Measurements from ENCODE around the gene TRIO. TPM values are rescaled to one million over a fixed set of nuclear protein-coding genes. Genes with fewer than 3 reads are reported as not detected.
"Not testable (repeated sequence)": the region's sequence is repeated elsewhere in the genome, so short reads cannot be mapped to it uniquely, and the experiment has no call there.

TRIO gene
- total RNA-seq, 4 donors from 2014 or later = 290 to 370 (median 346) TPM

DNA sequence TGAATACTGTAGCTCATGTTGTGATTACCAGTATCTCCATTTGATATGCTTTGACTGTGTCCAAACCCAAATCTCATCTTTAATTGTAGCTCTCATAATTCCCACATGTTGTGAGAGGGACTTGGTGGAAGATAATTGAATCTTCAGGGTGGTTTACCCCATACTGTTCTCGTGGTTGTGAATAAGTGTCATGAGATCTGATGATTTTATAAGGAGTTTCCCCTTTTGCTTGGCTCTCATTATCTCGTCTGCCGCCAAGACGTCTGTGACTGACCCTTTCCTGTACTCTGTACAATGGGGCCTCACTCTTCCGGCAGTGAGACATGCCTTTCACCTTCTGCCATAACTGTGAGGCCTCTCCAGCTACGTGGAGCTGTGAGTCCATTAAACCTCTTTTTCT is 59.3 kb downstream of the TRIO start:
- Histone ChIP-seq H3K4me1 (peaks cover 0 to 59% (median 28%) of the 10 kb centered on the region in 4 donors), H3K36me3 (no peaks in the 10 kb centered on the region), H3K4me3 (no peak overlapping the region), H3K27ac (peak overlapping the region in 1 of 4 donors; percentile 23), H3K27me3 (no peaks in the 10 kb centered on the region), H3K9me3 (no peaks in the 10 kb centered on the region)
- DNase-seq (ENCODE audit: low spot score in 2 of 2) = no peak
- TF ChIP-seq POLR2A (IDR thresholded peaks at IDR 0.05) = peak in 1 of 2 donors; percentile 13
- TF ChIP-seq EP300 (IDR thresholded peaks at IDR 0.05) = peak in 1 of 2 donors; percentile 45
- TF ChIP-seq, protein P1, sequence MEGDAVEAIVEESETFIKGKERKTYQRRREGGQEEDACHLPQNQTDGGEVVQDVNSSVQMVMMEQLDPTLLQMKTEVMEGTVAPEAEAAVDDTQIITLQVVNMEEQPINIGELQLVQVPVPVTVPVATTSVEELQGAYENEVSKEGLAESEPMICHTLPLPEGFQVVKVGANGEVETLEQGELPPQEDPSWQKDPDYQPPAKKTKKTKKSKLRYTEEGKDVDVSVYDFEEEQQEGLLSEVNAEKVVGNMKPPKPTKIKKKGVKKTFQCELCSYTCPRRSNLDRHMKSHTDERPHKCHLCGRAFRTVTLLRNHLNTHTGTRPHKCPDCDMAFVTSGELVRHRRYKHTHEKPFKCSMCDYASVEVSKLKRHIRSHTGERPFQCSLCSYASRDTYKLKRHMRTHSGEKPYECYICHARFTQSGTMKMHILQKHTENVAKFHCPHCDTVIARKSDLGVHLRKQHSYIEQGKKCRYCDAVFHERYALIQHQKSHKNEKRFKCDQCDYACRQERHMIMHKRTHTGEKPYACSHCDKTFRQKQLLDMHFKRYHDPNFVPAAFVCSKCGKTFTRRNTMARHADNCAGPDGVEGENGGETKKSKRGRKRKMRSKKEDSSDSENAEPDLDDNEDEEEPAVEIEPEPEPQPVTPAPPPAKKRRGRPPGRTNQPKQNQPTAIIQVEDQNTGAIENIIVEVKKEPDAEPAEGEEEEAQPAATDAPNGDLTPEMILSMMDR (IDR thresholded peaks at IDR 0.05) = no peak
- 65 to 71% methylated on average over 6 of the region's 6 CpGs for WGBS, 2 donors

GRCh38 chr5:14204011-14204670 is 61.0 kb downstream of the TRIO start:
- no peak for TF ChIP-seq EP300 (IDR thresholded peaks at IDR 0.05)
- TF ChIP-seq, protein P1 (IDR thresholded peaks at IDR 0.05) = no peak
- TF ChIP-seq POLR2A (IDR thresholded peaks at IDR 0.05) = no peak

DNA sequence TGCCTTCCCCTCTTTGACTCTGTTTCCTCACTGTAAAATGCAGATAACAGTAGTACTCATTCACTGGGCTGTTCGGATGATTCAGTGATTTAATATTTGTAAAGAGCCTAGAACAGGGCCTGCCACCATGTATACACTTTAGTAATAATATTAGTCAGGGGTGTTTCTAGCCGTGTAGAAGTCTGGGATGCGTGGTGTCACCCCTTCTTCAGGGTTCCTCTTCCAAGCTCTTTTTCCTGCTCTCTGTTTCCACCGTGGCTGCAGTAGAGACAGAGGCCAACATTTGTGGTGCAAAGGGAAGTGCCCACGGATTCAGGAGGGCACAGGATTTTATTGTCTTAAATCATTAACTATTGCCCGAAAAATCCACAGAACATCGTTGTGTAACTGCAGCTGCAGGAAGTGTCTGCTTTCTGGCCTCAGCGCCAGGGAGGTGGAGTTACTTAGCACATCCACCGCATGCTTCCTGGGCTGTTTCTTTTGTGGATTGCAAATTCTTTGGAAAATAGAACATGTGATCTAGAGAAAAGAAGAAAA is 61.7 kb downstream of the TRIO start:
- Histone ChIP-seq H3K4me3 (no peak overlapping the region), H3K27me3 (no peaks in the 10 kb centered on the region), H3K9me3 (no peaks in the 10 kb centered on the region), H3K27ac (peak overlapping the region in 3 of 4 donors; percentile 32 to 73 (median 67)), H3K36me3 (no peaks in the 10 kb centered on the region), H3K4me1 (peaks cover 0 to 58% (median 30%) of the 10 kb centered on the region in 4 donors)
- peak in 1 of 2 donors; percentile 72 for TF ChIP-seq EP300 (IDR thresholded peaks at IDR 0.05)
- TF ChIP-seq, protein P1 (IDR thresholded peaks at IDR 0.05) = no peak
- peak in 1 of 2 donors; percentile 57 for DNase-seq (ENCODE audit: low spot score in 2 of 2)
- 22 to 29% methylated on average over 9 of the region's 9 CpGs for WGBS, 2 donors

More at GRCh38 chr5:14204011-14204670, 61.0 kb downstream of the TRIO start:
- Histone ChIP-seq H3K9me3 (no peaks in the 10 kb centered on the region), H3K27ac (peak overlapping the region in 3 of 4 donors; percentile 32 to 73 (median 67)), H3K36me3 (no peaks in the 10 kb centered on the region), H3K4me1 (peaks cover 0 to 63% (median 32%) of the 10 kb centered on the region in 4 donors), H3K4me3 (no peak overlapping the region), H3K27me3 (no peaks in the 10 kb centered on the region)
- DNase-seq (ENCODE audit: low spot score in 2 of 2) = no peak
- WGBS, 2 donors = 75 to 81% methylated on average over 6 of the region's 6 CpGs

DNA sequence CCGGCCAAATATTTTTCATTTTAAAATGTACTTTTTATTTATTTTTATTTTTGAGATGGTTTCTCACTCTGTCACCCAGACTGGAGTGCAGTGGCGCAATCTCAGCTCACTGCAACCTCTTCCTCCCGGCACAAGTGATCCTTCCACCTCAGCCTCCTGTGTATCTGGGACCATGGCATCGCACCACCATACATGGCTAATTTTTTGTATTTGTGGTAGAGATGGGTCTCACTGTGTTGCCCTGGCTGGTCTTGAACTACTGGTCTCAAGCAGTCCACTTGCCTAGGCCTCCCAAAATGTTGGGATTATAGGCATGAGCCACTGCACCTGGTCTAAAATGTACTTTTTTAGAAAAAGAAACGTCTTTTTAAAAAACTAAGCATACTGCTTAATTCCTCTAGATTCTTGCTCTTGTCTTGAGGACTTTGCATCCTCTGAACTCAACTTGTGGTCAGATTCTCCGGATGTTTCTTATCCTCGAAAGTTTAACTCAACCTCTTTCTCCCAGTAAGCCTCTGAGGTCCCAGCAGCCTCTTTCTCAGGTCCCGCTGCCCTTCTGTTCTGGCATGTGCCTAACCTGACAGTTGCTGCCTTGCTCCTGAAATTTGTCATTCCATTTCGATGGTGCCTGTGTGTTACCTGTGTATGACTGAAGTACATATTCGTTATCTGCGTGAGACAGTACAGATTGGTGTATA is 63.0 kb downstream of the TRIO start:
- Histone ChIP-seq H3K36me3 (no peaks in the 10 kb centered on the region), H3K4me3 (no peak overlapping the region), H3K9me3 (no peaks in the 10 kb centered on the region), H3K4me1 (peaks cover 0 to 52% (median 30%) of the 10 kb centered on the region in 4 donors), H3K27ac (peak overlapping the region in 1 of 4 donors; percentile 73), H3K27me3 (no peaks in the 10 kb centered on the region)
- WGBS, 2 donors = 86 to 88% methylated on average over 11 of the region's 11 CpGs
- TF ChIP-seq POLR2A (IDR thresholded peaks at IDR 0.05) = no peak
- no peak for TF ChIP-seq EP300 (IDR thresholded peaks at IDR 0.05)
- TF ChIP-seq, protein P1 (IDR thresholded peaks at IDR 0.05) = no peak
- no peak for DNase-seq (ENCODE audit: low spot score in 2 of 2)

- not testable (repeated sequence) for H3K27me3 ChIP-seq; H3K9me3 ChIP-seq; H3K36me3 ChIP-seq; DNase-seq (ENCODE audit: low spot score in 2 of 2); H3K4me3 ChIP-seq; H3K27ac ChIP-seq
- peaks cover 0 to 56% (median 34%) of the 10 kb centered on the region in 4 donors for H3K4me1 ChIP-seq
- 82 to 87% methylated on average over 1 to 2 of the region's 3 CpGs for WGBS, 2 donors
Measured at GRCh38 chr5:14207428-14207827, 64.3 kb downstream of the TRIO start.
